GM21619 (cell line): ENCODE data around the gene CD19.
"Not testable (repeated sequence)": the region's sequence is repeated elsewhere in the genome, so short reads cannot be mapped to it uniquely, and the experiment has no call there.

Experiments
- ATAC-seq: cut with Tn5 transposase; IDR thresholded peaks from one replicate; pipeline ENCODE4 v1.9.1; 2021; ENCODE audit not compliant: unreplicated experiment

The CD19 gene

DNA sequence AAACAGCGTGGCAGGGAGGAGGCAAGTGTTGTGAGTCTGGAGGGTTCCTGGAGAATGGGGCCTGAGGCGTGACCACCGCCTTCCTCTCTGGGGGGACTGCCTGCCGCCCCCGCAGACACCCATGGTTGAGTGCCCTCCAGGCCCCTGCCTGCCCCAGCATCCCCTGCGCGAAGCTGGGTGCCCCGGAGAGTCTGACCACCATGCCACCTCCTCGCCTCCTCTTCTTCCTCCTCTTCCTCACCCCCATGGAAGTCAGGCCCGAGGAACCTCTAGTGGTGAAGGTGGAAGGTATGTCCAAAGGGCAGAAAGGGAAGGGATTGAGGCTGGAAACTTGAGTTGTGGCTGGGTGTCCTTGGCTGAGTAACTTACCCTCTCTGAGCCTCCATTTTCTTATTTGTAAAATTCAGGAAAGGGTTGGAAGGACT is at the start of gene CD19:
Gene CD19, plus strand, starts transcription at position 171 of the 425 bp plus-strand sequence. Its CDS starts 30 bp downstream, at position 201.
- ATAC-seq: no peak

DNA sequence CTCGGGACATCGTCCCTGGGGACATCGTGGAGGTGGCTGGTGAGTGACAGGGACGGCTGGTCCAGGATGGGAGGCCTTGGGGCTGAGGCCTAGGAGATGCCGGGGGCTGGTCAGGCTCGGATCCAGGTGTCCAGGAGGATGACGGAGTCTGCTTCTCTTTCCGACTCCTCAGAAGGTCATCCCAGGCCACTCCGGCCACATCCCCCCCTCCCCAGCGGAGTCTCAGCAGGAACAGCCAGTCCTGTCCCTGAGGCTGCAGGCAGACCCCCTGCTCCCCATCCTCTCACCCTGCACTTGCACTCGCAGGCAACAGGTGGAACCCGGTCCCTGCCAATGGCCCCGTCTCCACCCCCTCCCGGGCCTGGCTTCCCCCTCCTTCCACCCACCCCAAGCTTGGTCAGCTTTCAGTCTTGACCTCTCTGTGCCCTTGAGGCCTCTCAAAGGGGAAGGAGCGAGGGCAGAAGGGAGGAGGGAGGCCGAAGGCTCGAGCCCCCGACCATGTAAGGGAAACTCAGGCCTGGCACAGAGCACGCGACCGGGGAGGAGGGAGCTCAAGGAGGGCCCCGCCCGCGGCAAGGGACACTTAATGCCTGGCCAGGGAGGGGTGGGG is 49.1 kb upstream of the CD19 start:
- no peak for ATAC-seq

DNA sequence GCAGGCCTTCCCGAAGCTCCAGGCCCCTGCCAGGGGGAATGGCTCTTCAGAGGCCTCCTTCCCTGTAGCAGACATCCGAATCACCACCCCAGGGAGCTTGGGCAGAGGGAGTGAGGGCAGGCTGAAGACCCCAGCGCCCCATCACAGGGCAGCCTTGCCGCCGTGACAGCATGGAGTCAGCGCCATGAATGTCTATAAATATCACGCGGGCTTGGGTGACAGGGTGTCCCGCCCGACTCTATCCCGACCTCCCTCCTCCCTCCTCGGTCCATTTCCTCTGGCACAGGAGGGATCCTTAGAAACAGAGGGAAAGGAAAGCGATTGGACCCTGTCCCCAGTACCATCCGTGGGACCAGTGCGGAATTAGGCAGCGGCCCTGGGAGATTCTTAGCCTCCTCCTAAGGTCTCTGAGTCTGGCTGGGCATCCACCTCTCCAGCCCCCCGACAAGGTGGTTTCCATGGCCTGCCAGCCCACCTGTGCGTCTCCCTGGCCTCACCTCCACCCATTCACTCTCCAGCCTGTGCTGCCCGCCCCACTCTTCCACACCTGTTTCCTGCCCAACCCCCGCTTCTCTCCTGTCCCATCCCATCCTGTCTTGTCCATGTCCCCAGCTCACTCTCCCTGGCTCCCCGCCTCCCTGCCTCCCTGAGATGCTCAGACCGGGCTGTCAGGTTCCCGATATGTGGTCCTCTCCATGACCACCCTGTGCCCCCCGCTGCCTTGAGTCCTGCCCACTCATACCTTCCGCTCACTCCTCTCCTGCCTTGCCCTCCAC is 48.4 kb upstream of the CD19 start:
- ATAC-seq: no peak

DNA sequence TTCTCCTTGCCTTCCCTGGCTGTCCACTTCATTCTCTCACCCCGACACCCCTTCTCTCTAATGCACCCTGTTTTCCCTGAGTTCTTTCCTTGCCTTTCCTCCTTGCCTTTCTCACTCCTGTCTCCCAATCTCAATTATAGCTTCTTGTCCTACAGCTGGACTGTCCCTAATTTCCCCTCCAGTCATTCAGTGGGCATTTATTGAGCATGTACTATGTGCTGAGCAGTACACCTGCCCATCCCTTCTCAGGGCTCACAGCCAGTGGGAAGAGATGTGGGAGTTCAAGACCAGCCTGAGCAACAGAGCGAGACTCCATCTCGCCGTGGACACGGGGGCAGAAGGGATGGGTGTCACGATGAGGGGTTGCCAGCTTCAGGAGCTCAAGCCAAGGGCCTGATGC is 47.7 kb upstream of the CD19 start:
- ATAC-seq: no peak

DNA sequence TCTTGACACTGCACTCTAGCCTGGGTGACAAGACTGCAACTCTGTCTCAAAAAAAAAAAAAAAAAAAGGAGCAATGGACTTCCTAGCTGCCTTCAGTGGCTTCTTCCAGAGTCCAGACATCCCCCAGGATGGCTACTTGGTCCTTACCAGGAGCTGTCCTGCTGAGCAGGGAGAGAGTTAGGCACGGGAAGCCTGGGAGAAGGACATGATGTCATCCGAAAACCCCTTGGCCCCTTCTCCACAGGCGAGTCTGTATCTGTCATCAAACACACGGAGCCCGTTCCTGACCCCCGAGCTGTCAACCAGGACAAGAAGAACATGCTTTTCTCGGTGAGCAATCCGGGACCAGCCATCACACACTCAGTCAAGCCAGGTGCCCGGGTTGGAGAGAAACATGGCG is 44.8 kb upstream of the CD19 start:
- ATAC-seq: no peak

DNA sequence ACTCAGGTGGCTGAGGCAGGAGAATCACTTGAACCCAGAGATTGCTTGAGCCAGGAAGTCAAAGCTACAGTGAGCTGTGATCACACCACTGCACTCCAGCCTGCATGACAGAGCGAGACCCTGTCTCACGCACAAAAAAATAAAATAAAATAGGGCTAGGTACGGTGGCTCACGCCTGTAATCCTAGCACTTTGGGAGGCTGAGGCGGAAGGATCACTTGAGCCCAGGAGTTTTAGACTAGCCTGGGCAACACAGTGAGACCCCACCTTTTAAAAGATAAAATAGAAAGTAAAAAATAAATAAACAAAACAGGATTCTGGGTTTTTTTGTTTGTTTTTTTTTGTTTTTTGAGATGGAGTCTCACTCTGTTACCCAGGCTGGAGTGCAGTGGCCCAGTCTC is 41.4 kb upstream of the CD19 start:
- ATAC-seq: not testable (repeated sequence)

DNA sequence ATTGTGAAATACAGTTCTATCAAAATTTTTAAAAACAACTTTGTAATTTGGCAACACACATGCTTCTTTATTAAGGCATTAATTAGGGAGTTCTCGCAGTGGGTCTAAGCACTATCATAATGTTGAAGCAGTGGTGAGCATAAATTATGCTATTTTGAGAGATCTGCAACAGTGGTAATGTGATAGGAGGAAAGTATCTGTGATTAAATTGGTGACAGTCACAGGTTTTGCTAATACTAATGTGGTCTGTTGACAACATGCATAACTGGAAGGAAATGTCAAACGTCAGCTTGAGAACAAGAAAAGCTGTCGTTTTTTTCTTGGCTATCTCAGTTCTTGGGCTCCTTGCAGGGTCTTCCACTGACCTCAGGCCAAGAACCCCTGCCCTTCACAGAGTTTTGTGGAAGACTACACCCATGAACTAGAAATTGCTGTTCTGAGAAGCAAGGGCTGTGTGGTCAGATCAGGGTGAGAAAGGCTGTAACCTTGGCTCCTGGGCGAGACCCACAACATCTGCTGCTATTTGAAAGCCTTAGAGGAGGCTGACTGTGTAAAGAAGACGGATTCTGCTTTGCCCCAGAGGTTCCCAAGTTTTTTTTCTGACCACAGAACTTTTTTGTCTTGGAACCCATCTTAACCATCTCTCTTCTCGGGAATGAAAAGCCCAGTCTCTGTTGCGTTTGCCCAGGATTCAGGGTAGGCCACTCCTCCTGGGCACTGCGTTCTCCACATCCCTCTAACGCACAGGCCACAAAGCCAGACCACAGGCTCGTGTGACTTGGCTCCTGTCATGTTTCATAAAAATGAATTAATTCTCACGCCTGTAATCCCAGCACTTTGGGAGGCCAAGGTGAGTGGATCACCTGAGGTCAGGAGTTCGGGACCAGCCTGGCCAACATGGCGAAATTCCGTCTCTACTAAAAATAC is 39.5 kb upstream of the CD19 start:
- no peak for ATAC-seq

DNA sequence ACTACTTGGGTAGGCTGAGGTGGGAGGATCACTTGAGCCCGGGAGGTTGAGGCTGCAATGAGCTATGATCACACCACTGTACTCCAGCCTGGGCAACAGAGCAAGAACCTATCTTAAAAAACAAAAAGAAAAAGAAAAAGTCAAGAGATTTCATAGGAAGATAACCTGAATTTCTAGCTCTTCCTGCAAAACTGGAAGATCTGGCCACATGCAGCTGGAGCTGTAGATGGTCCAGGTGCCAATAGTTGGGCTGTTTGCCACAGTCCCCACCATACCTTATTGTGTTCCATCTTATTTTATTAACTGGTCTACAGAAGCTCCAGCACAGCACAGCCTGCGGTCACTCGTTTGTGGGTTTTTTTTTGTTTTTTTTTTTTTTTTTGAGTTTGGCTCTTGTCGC is 38.5 kb upstream of the CD19 start:
- ATAC-seq: no peak

DNA sequence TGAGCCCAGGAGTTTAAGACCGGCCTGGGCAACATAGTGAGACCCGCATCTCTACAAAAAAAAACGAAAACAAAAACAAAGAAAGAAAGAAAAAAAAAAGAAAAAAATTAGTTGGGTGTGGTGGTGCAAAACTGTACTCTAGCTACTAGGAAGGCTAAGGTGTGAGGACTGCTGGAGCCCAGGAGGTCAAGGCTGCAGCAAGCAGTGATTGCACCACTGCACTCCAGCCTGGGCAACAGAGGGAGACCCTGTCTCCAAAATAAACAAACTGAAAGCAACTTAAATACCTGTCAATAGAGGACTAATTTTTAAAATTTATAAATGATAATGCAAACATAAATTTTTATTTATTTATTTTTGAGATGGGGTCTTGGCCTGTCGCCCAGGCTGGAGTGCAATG is 36.2 kb upstream of the CD19 start:
- ATAC-seq: no peak

DNA sequence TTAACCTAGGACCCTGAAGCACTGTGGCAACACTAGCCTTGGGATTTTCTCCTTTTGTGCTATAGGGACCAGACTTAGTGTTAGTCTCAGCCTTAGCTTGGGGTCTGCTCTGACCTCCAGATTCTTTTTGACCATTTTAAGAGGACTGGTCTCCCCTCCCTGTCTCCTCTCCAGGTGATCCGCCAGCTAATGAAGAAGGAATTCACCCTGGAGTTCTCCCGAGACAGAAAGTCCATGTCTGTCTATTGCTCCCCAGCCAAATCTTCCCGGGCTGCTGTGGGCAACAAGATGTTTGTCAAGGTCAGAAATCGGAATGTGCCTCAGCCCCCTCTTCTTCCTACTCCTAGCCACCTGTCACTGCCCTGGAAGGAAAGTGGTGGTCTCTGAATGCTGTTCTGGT is 33.9 kb upstream of the CD19 start:
- ATAC-seq: no peak

DNA sequence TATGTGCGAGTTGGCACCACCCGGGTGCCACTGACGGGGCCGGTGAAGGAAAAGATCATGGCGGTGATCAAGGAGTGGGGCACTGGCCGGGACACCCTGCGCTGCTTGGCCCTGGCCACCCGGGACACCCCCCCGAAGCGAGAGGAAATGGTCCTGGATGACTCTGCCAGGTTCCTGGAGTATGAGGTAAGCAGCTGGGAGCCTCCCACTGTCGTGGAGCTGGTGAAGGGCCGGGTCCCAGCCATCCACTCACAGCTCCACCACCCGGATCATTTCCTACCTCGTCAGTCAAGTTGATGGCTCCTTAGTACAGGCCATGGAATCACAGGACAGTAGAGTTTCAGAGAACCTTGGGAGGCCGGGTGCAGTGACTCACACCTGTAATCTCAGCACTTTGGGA is 33.5 kb upstream of the CD19 start:
- no peak for ATAC-seq

DNA sequence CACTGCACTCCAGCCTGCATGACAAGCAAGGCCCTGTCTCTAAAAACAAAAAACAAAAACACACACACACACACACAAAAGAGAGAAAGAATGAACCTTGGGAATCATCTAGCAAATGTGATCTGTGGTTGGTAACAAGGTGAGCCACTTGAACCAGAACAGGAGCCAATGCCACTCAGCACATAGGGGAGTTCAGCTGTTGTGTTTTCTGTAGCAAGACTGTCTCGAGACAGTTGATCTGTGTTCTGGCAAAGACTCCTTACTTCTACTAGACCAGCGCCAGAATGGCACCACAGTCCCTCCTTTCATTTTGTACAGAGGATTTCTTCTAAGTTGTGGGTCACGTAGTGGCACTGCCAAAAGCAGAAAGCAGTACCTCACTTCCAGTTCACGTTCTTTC is 32.8 kb upstream of the CD19 start:
- no peak for ATAC-seq

DNA sequence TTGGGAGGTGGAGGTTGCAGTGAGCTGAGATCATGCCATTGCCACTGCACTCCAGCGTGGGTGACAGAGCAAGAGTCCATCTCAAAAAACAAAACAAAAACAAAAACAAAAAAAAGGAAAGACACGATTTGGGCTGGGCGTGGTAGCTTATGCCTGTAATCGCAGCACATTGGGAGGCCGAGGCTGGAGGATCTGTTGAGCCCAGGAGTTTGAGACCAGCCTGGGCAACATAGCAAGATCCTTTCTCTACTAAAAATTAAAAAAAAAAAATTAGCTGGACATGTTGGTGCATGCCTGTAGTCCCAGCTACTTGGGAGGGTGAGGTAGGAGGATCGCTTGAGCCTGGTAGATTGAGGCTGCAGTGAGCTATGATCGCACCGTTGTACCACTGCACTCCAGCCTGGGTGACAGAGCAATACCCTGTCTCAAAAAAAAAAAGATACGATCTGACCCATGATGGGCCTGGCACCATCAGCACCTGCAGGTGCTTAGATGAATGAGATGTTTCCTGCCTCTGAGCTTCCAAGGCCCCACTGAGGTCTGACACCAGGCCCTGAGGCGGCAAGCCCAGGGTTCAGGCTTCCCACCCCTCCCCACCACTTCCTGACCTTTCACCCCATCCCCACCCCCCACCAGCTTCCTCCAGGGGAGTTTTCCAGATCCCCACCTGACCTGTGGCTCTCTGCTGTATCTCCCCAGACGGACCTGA is 31.7 kb upstream of the CD19 start:
- ATAC-seq: no peak

DNA sequence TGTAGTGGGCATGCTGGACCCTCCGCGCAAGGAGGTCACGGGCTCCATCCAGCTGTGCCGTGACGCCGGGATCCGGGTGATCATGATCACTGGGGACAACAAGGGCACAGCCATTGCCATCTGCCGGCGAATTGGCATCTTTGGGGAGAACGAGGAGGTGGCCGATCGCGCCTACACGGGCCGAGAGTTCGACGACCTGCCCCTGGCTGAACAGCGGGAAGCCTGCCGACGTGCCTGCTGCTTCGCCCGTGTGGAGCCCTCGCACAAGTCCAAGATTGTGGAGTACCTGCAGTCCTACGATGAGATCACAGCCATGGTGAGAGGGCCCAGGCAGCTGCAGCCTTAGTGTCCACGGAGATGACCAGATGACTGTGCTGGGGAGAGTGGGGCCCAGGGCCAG is 31.2 kb upstream of the CD19 start:
- no peak for ATAC-seq

DNA sequence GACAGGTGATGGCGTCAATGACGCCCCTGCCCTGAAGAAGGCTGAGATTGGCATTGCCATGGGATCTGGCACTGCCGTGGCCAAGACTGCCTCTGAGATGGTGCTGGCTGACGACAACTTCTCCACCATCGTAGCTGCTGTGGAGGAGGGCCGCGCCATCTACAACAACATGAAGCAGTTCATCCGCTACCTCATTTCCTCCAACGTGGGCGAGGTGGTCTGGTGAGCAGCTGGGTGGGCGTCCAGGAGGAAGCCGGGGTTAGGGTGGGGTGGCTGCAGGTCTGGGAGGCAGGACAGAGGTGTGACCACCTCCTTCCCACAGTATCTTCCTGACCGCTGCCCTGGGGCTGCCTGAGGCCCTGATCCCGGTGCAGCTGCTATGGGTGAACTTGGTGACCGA is 29.9 kb upstream of the CD19 start:
- no peak for ATAC-seq

DNA sequence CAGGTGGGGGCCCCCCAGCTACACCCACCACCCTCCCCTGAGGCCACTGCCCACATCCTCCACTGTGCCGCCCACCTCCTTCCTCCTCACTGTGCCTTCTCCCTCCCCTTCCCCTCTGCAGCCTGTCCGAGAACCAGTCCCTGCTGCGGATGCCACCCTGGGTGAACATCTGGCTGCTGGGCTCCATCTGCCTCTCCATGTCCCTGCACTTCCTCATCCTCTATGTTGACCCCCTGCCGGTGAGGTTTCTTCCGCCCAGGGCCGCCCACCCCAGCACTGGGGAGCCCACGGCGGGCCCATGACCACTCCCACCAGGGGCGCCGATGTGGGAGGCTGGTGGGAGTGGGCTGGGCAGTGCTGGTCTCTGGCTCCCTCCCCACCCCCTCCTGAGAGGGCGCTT is 28.9 kb upstream of the CD19 start:
- no peak for ATAC-seq

DNA sequence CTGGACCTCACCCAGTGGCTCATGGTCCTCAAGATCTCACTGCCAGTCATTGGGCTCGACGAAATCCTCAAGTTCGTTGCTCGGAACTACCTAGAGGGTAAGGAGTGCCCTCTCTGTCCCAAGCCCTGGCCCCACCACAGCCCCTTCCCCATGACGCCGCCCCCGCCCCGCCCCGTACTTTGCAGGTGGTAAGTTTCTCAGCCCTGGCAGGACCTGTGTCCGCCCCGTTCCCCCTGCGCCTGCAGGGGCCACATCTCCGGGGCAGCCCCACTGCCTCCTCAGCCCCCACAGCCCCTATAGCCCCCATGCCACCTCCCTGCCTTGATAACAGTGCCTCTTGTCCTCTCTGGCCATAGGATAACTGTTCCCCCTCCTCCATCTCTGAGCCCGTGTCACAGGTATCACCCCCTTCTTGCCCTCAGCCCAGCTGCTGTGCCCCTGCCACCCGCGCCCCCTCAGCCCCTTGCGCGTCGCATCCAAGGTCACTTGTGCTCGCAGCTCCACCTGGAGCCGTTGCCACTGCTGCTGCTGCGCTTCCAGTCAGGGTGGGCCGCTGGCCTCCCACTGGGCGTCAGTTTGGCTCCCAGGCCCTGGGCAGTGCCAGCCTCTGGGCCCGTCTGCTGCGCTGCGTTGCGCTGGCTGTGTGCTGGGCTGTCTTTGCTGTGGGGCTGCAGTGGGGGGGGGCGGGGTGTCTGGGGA is 28.3 kb upstream of the CD19 start:
- ATAC-seq: no peak

DNA sequence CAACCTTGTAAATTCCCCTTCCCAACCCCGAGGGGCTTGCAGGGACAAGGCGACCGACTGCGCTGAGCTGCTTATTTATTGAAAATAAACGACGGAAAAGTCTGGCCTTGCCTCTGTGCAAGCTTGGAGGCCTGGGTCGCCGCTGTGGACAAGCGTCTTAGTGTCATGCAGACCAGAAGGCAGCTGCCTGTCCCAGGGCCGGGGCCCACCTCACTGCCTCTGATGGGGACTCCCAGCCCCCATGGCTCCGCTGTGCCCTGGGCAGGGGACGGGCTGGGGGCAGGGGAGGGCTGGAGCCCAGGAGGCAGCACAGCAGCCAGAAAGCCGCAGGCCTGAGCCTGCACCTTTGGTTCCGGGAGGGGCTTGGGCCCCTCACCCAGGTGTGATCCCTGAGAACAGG is 27.4 kb upstream of the CD19 start:
- no peak for ATAC-seq

DNA sequence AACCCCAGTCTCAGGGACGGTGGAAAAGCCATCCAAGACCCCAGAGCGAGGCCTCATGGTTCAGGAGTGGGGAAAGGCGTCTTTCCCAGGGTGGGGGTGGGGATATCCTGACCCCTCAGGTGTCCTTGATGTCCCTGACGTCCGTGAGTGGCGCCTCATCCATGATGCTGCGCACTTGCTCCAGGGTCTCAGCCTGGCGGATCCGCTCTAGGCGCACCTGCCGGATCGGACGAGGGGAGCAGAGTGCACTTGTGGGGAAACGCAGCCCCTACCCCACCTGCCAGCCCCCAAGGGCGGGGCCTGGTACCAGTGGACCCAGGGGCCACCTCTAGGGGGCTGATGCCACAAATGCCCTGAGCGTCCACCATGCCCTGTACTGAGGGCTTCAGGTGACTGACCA is 26.9 kb upstream of the CD19 start:
- no peak for ATAC-seq

DNA sequence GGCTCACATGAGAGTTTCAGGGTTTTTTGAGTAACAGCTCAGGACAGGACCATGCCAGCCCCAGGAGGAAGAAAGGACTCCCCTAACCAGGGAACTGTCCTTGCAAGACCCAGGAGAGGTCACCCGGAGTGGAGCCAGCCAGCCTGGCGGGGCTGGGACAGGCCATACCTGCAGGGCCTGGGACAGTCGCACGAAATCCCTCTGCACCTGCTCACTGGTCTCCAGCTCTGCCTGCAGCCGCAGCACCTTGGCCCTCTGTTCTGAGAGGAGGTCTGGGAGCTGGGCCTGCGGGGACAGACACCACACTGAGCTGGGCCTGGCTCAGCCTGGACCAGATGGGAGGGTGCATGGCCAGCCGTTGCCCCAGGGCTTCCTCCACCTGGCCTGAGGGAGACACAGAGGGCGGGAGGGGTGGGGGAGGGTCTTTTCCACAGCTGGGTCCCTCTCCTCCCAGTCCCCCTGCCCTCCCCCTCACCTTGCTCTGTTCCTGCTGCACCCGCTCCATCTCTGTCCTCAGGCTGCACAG is 26.5 kb upstream of the CD19 start:
- ATAC-seq: no peak
